WTC11 (cell line): ENCODE results near the gene CRACR2B. TPM values are rescaled to one million over a fixed set of nuclear protein-coding genes. Genes with fewer than 3 reads are reported as not detected.

Source experiments
- AFF4 ChIP-seq: sonication (generic); formaldehyde crosslinking; IDR thresholded peaks from 2 replicates; pipeline ENCODE4 v1.8.1; 2023; ENCODE audit warnings: mild to moderate bottlenecking, missing genetic modification reagents, borderline replicate concordance
- ETV6 ChIP-seq: sonication (generic); formaldehyde crosslinking; IDR thresholded peaks from 2 replicates; pipeline ENCODE4 v1.8.1; 2022; ENCODE audit warnings: mild to moderate bottlenecking, missing genetic modification reagents
- MYBL2 ChIP-seq: sonication (generic); formaldehyde crosslinking; IDR thresholded peaks from 2 replicates; pipeline ENCODE4 v1.8.1; 2023; ENCODE audit warnings: mild to moderate bottlenecking, moderate library complexity, missing genetic modification reagents
- NR1H2 ChIP-seq: sonication (generic); formaldehyde crosslinking; IDR thresholded peaks from 2 replicates; pipeline ENCODE4 v1.9.0; 2021; ENCODE audit warnings: mild to moderate bottlenecking, moderate library complexity, missing genetic modification reagents
- OVOL2 ChIP-seq: fragments of 250-450 bp; sonication (Bioruptor Pico); IDR thresholded peaks from 2 replicates; pipeline ENCODE4 v1.9.0; 2021; ENCODE audit warnings: mild to moderate bottlenecking, borderline replicate concordance
- PREB ChIP-seq: sonication (generic); formaldehyde crosslinking; IDR thresholded peaks from 2 replicates; pipeline ENCODE4 v1.8.1; 2022; ENCODE audit warnings: mild to moderate bottlenecking, missing genetic modification reagents, moderate library complexity, borderline replicate concordance
- PRRX2 ChIP-seq: fragments of 250-450 bp; sonication (Bioruptor Pico); IDR thresholded peaks from 2 replicates; pipeline ENCODE4 v1.8.0; 2021; ENCODE audit warnings: mild to moderate bottlenecking
- SMAD3 ChIP-seq: sonication (generic); formaldehyde crosslinking; IDR thresholded peaks from 2 replicates; pipeline ENCODE4 v1.8.0; 2022; ENCODE audit warnings: missing genetic modification reagents, mild to moderate bottlenecking, borderline replicate concordance
- SMAD4 ChIP-seq: sonication (generic); formaldehyde crosslinking; IDR thresholded peaks from 2 replicates; pipeline ENCODE4 v1.8.0; 2022; ENCODE audit warnings: mild to moderate bottlenecking, missing genetic modification reagents
- TCF7 ChIP-seq: sonication (generic); formaldehyde crosslinking; IDR thresholded peaks from 2 replicates; pipeline ENCODE4 v1.8.0; 2022; ENCODE audit warnings: mild to moderate bottlenecking, low read depth, missing genetic modification reagents, moderate library complexity
- TEAD4 ChIP-seq: sonication (generic); formaldehyde crosslinking; IDR thresholded peaks from 2 replicates; pipeline ENCODE4 v1.8.0; 2022; ENCODE audit warnings: mild to moderate bottlenecking, missing genetic modification reagents
- TP53 ChIP-seq: sonication (generic); formaldehyde crosslinking; IDR thresholded peaks from 2 replicates; pipeline ENCODE4 v1.8.1; 2023; ENCODE audit warnings: mild to moderate bottlenecking, missing genetic modification reagents
- ZBTB21 ChIP-seq: sonication (generic); formaldehyde crosslinking; IDR thresholded peaks from 2 replicates; pipeline ENCODE4 v1.8.1; 2023; ENCODE audit warnings: mild to moderate bottlenecking, missing genetic modification reagents, borderline replicate concordance
- ZNF219 ChIP-seq: sonication (generic); formaldehyde crosslinking; IDR thresholded peaks from 2 replicates; pipeline ENCODE4 v1.8.0; 2023; ENCODE audit warnings: missing genetic modification reagents, mild to moderate bottlenecking, borderline replicate concordance
- ZNF416 ChIP-seq: fragments of 250-450 bp; sonication (Bioruptor Pico); IDR thresholded peaks from 2 replicates; pipeline ENCODE4 v1.9.0; 2021; ENCODE audit warnings: mild to moderate bottlenecking, inconsistent platforms
- ZNF532 ChIP-seq: fragments of 250-450 bp; sonication (Bioruptor Pico); IDR thresholded peaks from 2 replicates; pipeline ENCODE4 v1.9.0; 2021; ENCODE audit warnings: mild to moderate bottlenecking, borderline replicate concordance
- ZNF671 ChIP-seq: fragments of 250-450 bp; sonication (Bioruptor Pico); IDR thresholded peaks from 2 replicates; pipeline ENCODE4 v1.8.0; 2021; ENCODE audit warnings: mild to moderate bottlenecking
- total RNA-seq: library from RNA; stranded (reverse); gene quantifications from 3 replicates; pipeline ENCODE4 v1.2.3, GENCODE V29; 2021
- TF ChIP-seq, protein P1 (sequence below): sonication (generic); formaldehyde crosslinking; IDR thresholded peaks from 2 replicates; pipeline ENCODE4 v1.8.1; 2022; ENCODE audit warnings: low read depth, missing genetic modification reagents, borderline replicate concordance
- TF ChIP-seq, protein P2 (sequence below): sonication (generic); formaldehyde crosslinking; IDR thresholded peaks from 2 replicates; pipeline ENCODE4 v1.8.1; 2023; ENCODE audit warnings: mild to moderate bottlenecking, moderate library complexity, missing genetic modification reagents
- TF ChIP-seq, protein P3 (sequence below): fragments of 250-450 bp; sonication (Bioruptor Pico); IDR thresholded peaks from 2 replicates; pipeline ENCODE4 v1.9.0; 2021; ENCODE audit warnings: mild to moderate bottlenecking
- TF ChIP-seq, protein P4 (sequence below): sonication (generic); formaldehyde crosslinking; IDR thresholded peaks from 2 replicates; pipeline ENCODE4 v1.8.0; 2022; ENCODE audit warnings: mild to moderate bottlenecking, missing genetic modification reagents

Gene CRACR2B
- total RNA-seq, 1 experiment from 2014 or later = 46.5 TPM

GRCh38 chr11:827146-827896 is 398 bp upstream of the CRACR2B start (continued):
- TF ChIP-seq, protein P1, sequence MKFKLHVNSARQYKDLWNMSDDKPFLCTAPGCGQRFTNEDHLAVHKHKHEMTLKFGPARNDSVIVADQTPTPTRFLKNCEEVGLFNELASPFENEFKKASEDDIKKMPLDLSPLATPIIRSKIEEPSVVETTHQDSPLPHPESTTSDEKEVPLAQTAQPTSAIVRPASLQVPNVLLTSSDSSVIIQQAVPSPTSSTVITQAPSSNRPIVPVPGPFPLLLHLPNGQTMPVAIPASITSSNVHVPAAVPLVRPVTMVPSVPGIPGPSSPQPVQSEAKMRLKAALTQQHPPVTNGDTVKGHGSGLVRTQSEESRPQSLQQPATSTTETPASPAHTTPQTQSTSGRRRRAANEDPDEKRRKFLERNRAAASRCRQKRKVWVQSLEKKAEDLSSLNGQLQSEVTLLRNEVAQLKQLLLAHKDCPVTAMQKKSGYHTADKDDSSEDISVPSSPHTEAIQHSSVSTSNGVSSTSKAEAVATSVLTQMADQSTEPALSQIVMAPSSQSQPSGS (CRISPR knock-in tag) = no peak
- TF ChIP-seq TP53 (CRISPR knock-in tag) (peak; percentile 86; the same call in 1 of the 2 replicates), MYBL2 (CRISPR knock-in tag) (no peak), OVOL2 (no peak), TCF7 (CRISPR knock-in tag) (no peak), PREB (CRISPR knock-in tag) (no peak), ZNF532 (CRISPR knock-in tag) (no peak), ZNF671 (CRISPR knock-in tag) (no peak), ZBTB21 (peak; percentile 47; the same call in 1 of the 2 replicates), SMAD3 (CRISPR knock-in tag) (peak; percentile 68; the same call in 1 of the 2 replicates), ZNF219 (CRISPR knock-in tag) (no peak), PRRX2 (CRISPR knock-in tag) (no peak), NR1H2 (CRISPR knock-in tag) (no peak), ZNF416 (CRISPR knock-in tag) (no peak), ETV6 (peak; percentile 73; the same call in 1 of the 2 replicates), SMAD4 (CRISPR knock-in tag) (no peak), AFF4 (no peak), TEAD4 (no peak)
- TF ChIP-seq, protein P2, sequence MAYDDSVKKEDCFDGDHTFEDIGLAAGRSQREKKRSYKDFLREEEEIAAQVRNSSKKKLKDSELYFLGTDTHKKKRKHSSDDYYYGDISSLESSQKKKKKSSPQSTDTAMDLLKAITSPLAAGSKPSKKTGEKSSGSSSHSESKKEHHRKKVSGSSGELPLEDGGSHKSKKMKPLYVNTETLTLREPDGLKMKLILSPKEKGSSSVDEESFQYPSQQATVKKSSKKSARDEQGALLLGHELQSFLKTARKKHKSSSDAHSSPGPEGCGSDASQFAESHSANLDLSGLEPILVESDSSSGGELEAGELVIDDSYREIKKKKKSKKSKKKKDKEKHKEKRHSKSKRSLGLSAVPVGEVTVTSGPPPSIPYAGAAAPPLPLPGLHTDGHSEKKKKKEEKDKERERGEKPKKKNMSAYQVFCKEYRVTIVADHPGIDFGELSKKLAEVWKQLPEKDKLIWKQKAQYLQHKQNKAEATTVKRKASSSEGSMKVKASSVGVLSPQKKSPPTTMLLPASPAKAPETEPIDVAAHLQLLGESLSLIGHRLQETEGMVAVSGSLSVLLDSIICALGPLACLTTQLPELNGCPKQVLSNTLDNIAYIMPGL (CRISPR knock-in tag) = peak; percentile 48; the same call in 1 of the 2 replicates
- TF ChIP-seq, protein P3, sequence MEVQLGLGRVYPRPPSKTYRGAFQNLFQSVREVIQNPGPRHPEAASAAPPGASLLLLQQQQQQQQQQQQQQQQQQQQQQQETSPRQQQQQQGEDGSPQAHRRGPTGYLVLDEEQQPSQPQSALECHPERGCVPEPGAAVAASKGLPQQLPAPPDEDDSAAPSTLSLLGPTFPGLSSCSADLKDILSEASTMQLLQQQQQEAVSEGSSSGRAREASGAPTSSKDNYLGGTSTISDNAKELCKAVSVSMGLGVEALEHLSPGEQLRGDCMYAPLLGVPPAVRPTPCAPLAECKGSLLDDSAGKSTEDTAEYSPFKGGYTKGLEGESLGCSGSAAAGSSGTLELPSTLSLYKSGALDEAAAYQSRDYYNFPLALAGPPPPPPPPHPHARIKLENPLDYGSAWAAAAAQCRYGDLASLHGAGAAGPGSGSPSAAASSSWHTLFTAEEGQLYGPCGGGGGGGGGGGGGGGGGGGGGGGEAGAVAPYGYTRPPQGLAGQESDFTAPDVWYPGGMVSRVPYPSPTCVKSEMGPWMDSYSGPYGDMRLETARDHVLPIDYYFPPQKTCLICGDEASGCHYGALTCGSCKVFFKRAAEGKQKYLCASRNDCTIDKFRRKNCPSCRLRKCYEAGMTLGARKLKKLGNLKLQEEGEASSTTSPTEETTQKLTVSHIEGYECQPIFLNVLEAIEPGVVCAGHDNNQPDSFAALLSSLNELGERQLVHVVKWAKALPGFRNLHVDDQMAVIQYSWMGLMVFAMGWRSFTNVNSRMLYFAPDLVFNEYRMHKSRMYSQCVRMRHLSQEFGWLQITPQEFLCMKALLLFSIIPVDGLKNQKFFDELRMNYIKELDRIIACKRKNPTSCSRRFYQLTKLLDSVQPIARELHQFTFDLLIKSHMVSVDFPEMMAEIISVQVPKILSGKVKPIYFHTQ (CRISPR knock-in tag) = no peak
- TF ChIP-seq, protein P4, sequence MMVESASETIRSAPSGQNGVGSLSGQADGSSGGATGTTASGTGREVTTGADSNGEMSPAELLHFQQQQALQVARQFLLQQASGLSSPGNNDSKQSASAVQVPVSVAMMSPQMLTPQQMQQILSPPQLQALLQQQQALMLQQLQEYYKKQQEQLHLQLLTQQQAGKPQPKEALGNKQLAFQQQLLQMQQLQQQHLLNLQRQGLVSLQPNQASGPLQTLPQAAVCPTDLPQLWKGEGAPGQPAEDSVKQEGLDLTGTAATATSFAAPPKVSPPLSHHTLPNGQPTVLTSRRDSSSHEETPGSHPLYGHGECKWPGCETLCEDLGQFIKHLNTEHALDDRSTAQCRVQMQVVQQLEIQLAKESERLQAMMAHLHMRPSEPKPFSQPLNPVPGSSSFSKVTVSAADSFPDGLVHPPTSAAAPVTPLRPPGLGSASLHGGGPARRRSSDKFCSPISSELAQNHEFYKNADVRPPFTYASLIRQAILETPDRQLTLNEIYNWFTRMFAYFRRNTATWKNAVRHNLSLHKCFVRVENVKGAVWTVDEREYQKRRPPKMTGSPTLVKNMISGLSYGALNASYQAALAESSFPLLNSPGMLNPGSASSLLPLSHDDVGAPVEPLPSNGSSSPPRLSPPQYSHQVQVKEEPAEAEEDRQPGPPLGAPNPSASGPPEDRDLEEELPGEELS (CRISPR knock-in tag) = no peak
